Fibroblast of lung (primary cell): ENCODE data around the gene PRKAR1A.

ENCODE experiments used
- CTCF ChIP-seq, 2 donors: IDR thresholded peaks in 1 of 2; conservative IDR thresholded peaks in 1 of 2; 1 replicate in 1 of 2; 2 replicates in 1 of 2; pipeline ENCODE4 v1.5.1; 2011 to 2012; ENCODE audit warnings: low read length in 2 of 2, control low read depth in 1 of 2, inconsistent platforms in 1 of 2, low read depth in 1 of 2, mild to moderate bottlenecking in 1 of 2
- EZH2 ChIP-seq: IDR thresholded peaks from 2 replicates; pipeline ENCODE4 v1.5.1; 2012; ENCODE audit warnings: low read length, control low read depth, mild to moderate bottlenecking; ENCODE audit errors: missing control alignments

GRCh38 chr17:68501074-68501473 is 11.2 kb upstream of the PRKAR1A start:
- no peak for TF ChIP-seq CTCF (conservative IDR thresholded peaks at IDR 0.05 in 1 of 2, IDR thresholded peaks at IDR 0.05 in 1 of 2; ENCODE audit: low read depth in 1 of 2, low read length in 2 of 2)
- no peak for TF ChIP-seq EZH2
